IPS-20b (cell line): ENCODE results near the gene HPSE2.
"Not testable (repeated sequence)": the region's sequence is repeated elsewhere in the genome, so short reads cannot be mapped to it uniquely, and the experiment has no call there.

Experiments
- H3K27ac ChIP-seq: one replicate; pipeline ENCODE4 v1.5.1; 2013; ENCODE audit warnings: low read length
- H3K27me3 ChIP-seq: 2 replicates; pipeline ENCODE4 v1.6.1; 2013; ENCODE audit warnings: mild to moderate bottlenecking, low read length, inconsistent platforms; ENCODE audit not compliant: insufficient read depth
- H3K36me3 ChIP-seq: 2 replicates; pipeline ENCODE4 v1.6.1; 2013; ENCODE audit warnings: low read depth, mild to moderate bottlenecking, inconsistent platforms, low read length, moderate library complexity; ENCODE audit not compliant: insufficient read depth
- H3K4me1 ChIP-seq: 2 replicates; pipeline ENCODE4 v1.6.1; 2013; ENCODE audit warnings: mild to moderate bottlenecking, control low read depth, inconsistent platforms, low read length, moderate library complexity; ENCODE audit not compliant: insufficient read depth
- H3K4me3 ChIP-seq: 2 replicates; pipeline ENCODE4 v1.5.1; 2013; ENCODE audit warnings: mild to moderate bottlenecking, low read length, inconsistent platforms
- H3K9ac ChIP-seq: 2 replicates; pipeline ENCODE4 v1.6.1; 2013; ENCODE audit warnings: low read depth, mild to moderate bottlenecking, inconsistent platforms, low read length, moderate library complexity
- H3K9me3 ChIP-seq: 2 replicates; pipeline ENCODE4 v1.6.1; 2013; ENCODE audit warnings: mild to moderate bottlenecking, low read depth, low read length, inconsistent platforms; ENCODE audit not compliant: insufficient read depth

Gene HPSE2

GRCh38 chr10:98910546-98910945 is 325.1 kb downstream of the HPSE2 start:
- no peaks in the 10 kb centered on the region for H3K36me3 ChIP-seq
- no peak overlapping the region for H3K9ac ChIP-seq
- H3K4me1 ChIP-seq = no peaks in the 10 kb centered on the region
- no peaks in the 10 kb centered on the region for H3K9me3 ChIP-seq
- H3K4me3 ChIP-seq = no peak overlapping the region
- no peaks in the 10 kb centered on the region for H3K27me3 ChIP-seq
- H3K27ac ChIP-seq = no peak overlapping the region

GRCh38 chr10:98910048-98910447 is 325.6 kb downstream of the HPSE2 start:
- Histone ChIP-seq H3K27ac (no peak overlapping the region), H3K9ac (no peak overlapping the region), H3K4me1 (no peaks in the 10 kb centered on the region), H3K9me3 (no peaks in the 10 kb centered on the region), H3K4me3 (no peak overlapping the region), H3K36me3 (no peaks in the 10 kb centered on the region), H3K27me3 (no peaks in the 10 kb centered on the region)

GRCh38 chr10:98908868-98909267 is 326.8 kb downstream of the HPSE2 start:
- H3K27me3 ChIP-seq = no peaks in the 10 kb centered on the region
- no peak overlapping the region for H3K27ac ChIP-seq
- no peaks in the 10 kb centered on the region for H3K36me3 ChIP-seq
- H3K4me3 ChIP-seq = no peak overlapping the region
- H3K4me1 ChIP-seq = no peaks in the 10 kb centered on the region
- H3K9me3 ChIP-seq = no peaks in the 10 kb centered on the region
- no peak overlapping the region for H3K9ac ChIP-seq

GRCh38 chr10:98908247-98908646 is 327.4 kb downstream of the HPSE2 start:
- not testable (repeated sequence) for H3K9ac ChIP-seq, H3K4me3 ChIP-seq, H3K4me1 ChIP-seq, H3K9me3 ChIP-seq, H3K27me3 ChIP-seq, H3K27ac ChIP-seq, H3K36me3 ChIP-seq

GRCh38 chr10:98901441-98902110 is 334.1 kb downstream of the HPSE2 start:
- Histone ChIP-seq H3K36me3 (no peaks in the 10 kb centered on the region), H3K4me3 (no peak overlapping the region), H3K27me3 (no peaks in the 10 kb centered on the region), H3K9me3 (no peaks in the 10 kb centered on the region), H3K27ac (no peak overlapping the region), H3K4me1 (no peaks in the 10 kb centered on the region), H3K9ac (no peak overlapping the region)

- no peak overlapping the region for H3K27ac ChIP-seq
- H3K4me3 ChIP-seq = no peak overlapping the region
- H3K9me3 ChIP-seq = no peaks in the 10 kb centered on the region
- H3K9ac ChIP-seq = no peak overlapping the region
- no peaks in the 10 kb centered on the region for H3K36me3 ChIP-seq
- H3K4me1 ChIP-seq = no peaks in the 10 kb centered on the region
- H3K27me3 ChIP-seq = no peaks in the 10 kb centered on the region
Measured at GRCh38 chr10:98899018-98899417, 336.6 kb downstream of the HPSE2 start.

GRCh38 chr10:98892523-98892922 is 343.1 kb downstream of the HPSE2 start:
- H3K9ac ChIP-seq = no peak overlapping the region
- H3K27ac ChIP-seq = no peak overlapping the region
- no peaks in the 10 kb centered on the region for H3K36me3 ChIP-seq
- H3K9me3 ChIP-seq = no peaks in the 10 kb centered on the region
- no peaks in the 10 kb centered on the region for H3K27me3 ChIP-seq
- H3K4me1 ChIP-seq = no peaks in the 10 kb centered on the region
- H3K4me3 ChIP-seq = no peak overlapping the region

- Histone ChIP-seq H3K27ac (no peak overlapping the region), H3K9ac (no peak overlapping the region), H3K27me3 (no peaks in the 10 kb centered on the region), H3K9me3 (no peaks in the 10 kb centered on the region), H3K36me3 (no peaks in the 10 kb centered on the region), H3K4me3 (no peak overlapping the region), H3K4me1 (no peaks in the 10 kb centered on the region)
Measured at GRCh38 chr10:98886686-98887085, 349.0 kb downstream of the HPSE2 start.

- Histone ChIP-seq H3K9ac (no peak overlapping the region), H3K27ac (no peak overlapping the region), H3K27me3 (no peaks in the 10 kb centered on the region), H3K9me3 (no peaks in the 10 kb centered on the region), H3K4me1 (no peaks in the 10 kb centered on the region), H3K36me3 (no peaks in the 10 kb centered on the region), H3K4me3 (no peak overlapping the region)
Measured at GRCh38 chr10:98885378-98885777, 350.3 kb downstream of the HPSE2 start.

- Histone ChIP-seq H3K9ac (no peak overlapping the region), H3K4me1 (no peaks in the 10 kb centered on the region), H3K36me3 (no peaks in the 10 kb centered on the region), H3K9me3 (no peaks in the 10 kb centered on the region), H3K27me3 (no peaks in the 10 kb centered on the region), H3K4me3 (no peak overlapping the region), H3K27ac (no peak overlapping the region)
Measured at GRCh38 chr10:98881789-98882188, 353.9 kb downstream of the HPSE2 start.

- Histone ChIP-seq H3K27me3 (no peaks in the 10 kb centered on the region), H3K9ac (no peak overlapping the region), H3K36me3 (no peaks in the 10 kb centered on the region), H3K4me3 (no peak overlapping the region), H3K4me1 (no peaks in the 10 kb centered on the region), H3K9me3 (no peaks in the 10 kb centered on the region), H3K27ac (no peak overlapping the region)
Measured at GRCh38 chr10:98880971-98881370, 354.7 kb downstream of the HPSE2 start.

GRCh38 chr10:98878921-98879320 is 356.7 kb downstream of the HPSE2 start:
- Histone ChIP-seq H3K9ac (no peak overlapping the region), H3K36me3 (no peaks in the 10 kb centered on the region), H3K4me3 (no peak overlapping the region), H3K27me3 (no peaks in the 10 kb centered on the region), H3K27ac (no peak overlapping the region), H3K9me3 (no peaks in the 10 kb centered on the region), H3K4me1 (no peaks in the 10 kb centered on the region)
